Thyroid gland (tissue), 4 donors: ENCODE results near the gene FKRP. TPM values are rescaled to one million over a fixed set of nuclear protein-coding genes. Genes with fewer than 3 reads are reported as not detected.
A peak's percentile ranks its signal among the peaks of the same experiment; 100 is the strongest.

ENCODE experiments used
- DNase-seq, 2 donors: peaks; one replicate each; pipeline ENCODE4 v3.0.0-alpha.2; 2019
- H3K27ac ChIP-seq, 3 donors: fragments of 200-600 bp; sonication (generic); 1 replicate in 2 of 3; 2 replicates in 1 of 3; pipeline ENCODE4 v1.5.1; 2016 to 2019; ENCODE audit warnings: mild to moderate bottlenecking in 1 of 3, moderate library complexity in 1 of 3
- H3K27me3 ChIP-seq: fragments of 200-600 bp; sonication (generic); one replicate; pipeline ENCODE4 v1.5.1; 2019
- H3K36me3 ChIP-seq, 2 donors: fragments of 200-600 bp; sonication (generic); one replicate each; pipeline ENCODE4 v1.5.1; 2016 to 2019
- H3K4me1 ChIP-seq, 2 donors: fragments of 200-600 bp; sonication (generic); one replicate each; pipeline ENCODE4 v1.5.1; 2017 to 2019
- H3K4me3 ChIP-seq, 3 donors: fragments of 200-600 bp; sonication (generic); replicated peaks in 1 of 3; 1 replicate in 2 of 3; 2 replicates in 1 of 3; pipeline ENCODE4 v1.5.1; 2016; ENCODE audit warnings: mild to moderate bottlenecking in 1 of 3
- H3K9me3 ChIP-seq: fragments of 200-600 bp; sonication (generic); one replicate; pipeline ENCODE4 v1.5.1; 2017
- POLR2A ChIP-seq, 2 donors: fragments of 450-650 bp; IDR thresholded peaks; one replicate each; pipeline ENCODE4 v1.6.1; 2017; ENCODE audit warnings: antibody characterized with exemption in 2 of 2, mild to moderate bottlenecking in 2 of 2, moderate library complexity in 1 of 2
- WGBS, 2 donors: methylation state at CpG; one replicate each; pipeline ENCODE4 v1.1.5; 2017; 5-methylcytosine and 5-hydroxymethylcytosine counted together
- intact Hi-C: fragments of 100-400 bp; cut with DNase I; formaldehyde crosslinking; loops from one replicate; pipeline ENCODE4 v1.15.1; 2023
- total RNA-seq, 4 donors: library from RNA; depleted of rRNA; stranded (reverse); fragments of >200 nt; gene quantifications; one replicate each; pipeline ENCODE4 v1.2.3, GENCODE V29; 2016
- TF ChIP-seq, protein P1 (sequence below), 6 experiments: fragments of 200-600 bp in 3 of 6; fragments of 450-650 bp in 3 of 6; sonication (generic) in 3 of 6; IDR thresholded peaks; one replicate each; pipeline ENCODE4 v1.5.1; 2016 to 2019; ENCODE audit warnings: antibody characterized with exemption in 6 of 6, mild to moderate bottlenecking in 2 of 6, inconsistent platforms in 1 of 6, moderate library complexity in 1 of 6

FKRP gene
- total RNA-seq, 4 donors from 2014 or later = 20.1 to 40.1 (median 23.1) TPM

DNA sequence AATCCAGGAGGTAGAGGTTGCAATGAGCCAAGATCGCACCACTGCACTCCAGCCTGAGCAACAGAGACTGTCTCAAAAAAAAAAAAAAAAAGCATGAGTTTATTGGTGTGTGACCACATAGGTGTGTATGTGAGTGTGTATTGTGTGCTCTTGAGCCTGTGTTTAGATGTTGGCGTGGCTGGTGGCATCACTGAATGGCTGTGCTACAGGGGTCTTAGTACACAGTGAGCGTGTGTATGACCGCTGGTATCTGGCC lies 40.1 kb downstream of the FKRP start:
- 46 to 67% methylated on average over 2 to 4 of the region's 4 CpGs for WGBS, 2 donors
- H3K27me3 ChIP-seq = no peaks in the 10 kb centered on the region
- no peaks in the 10 kb centered on the region for H3K9me3 ChIP-seq
- peaks cover 12 to 36% of the 10 kb centered on the region in 2 donors for H3K4me1 ChIP-seq
- intact Hi-C loops = no loop called here
- H3K4me3 ChIP-seq = no peak overlapping the region
- H3K27ac ChIP-seq = peak overlapping the region in 2 of 3 donors; percentile 73 to 76
- TF ChIP-seq POLR2A (IDR thresholded peaks at IDR 0.05) = no peak
- no peak for DNase-seq
- no peaks in the 10 kb centered on the region for H3K36me3 ChIP-seq

DNA sequence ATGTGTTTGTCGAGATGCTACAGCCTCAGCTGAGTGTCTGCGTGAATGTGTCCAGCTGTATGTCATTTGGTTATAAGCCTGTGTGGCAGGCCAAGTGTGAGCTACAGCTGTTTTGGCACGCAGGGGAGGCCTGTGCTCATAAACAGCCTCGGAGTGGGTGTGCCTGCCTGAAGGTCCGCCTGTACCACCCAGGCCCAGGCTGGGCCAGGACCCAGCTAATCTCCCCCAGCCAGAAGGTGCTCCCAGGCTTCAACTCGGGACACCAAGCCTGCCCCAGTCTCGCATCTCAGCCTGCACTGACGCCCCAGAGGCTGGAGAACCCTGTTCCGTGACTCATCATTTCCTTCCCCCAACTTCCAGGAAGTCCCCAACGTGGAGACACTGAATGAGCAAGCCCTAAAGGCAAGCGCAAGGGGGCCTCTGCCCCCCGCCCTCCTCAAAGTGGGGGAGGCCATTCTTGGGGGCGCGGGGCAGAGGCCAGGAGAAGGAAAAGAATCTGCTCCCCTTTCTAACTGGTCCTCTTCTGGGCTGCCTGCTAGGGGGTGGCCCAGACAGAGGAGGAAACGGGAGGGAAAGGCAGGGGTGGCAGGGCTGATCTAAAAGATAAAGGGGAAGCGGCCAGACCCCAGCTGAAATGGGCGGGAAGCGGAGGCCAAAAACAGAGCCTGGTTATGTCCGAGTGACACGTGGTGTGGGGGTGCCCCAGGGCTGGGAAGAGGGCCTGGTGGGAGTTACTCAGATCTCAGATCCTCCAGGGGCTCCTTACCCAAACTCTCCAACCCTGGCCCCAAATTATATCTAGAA lies 40.6 kb downstream of the FKRP start:
- Histone ChIP-seq H3K4me1 (peaks cover 12 to 36% of the 10 kb centered on the region in 2 donors), H3K27me3 (no peaks in the 10 kb centered on the region), H3K36me3 (no peaks in the 10 kb centered on the region), H3K27ac (peak overlapping the region; percentile 64 to 76 (median 73)), H3K4me3 (peak overlapping the region in 1 of 3 donors; percentile 43), H3K9me3 (no peaks in the 10 kb centered on the region)
- intact Hi-C loops = no loop called here
- peak; percentile 13 to 28 for DNase-seq
- 41 to 47% methylated on average over 17 to 20 of the region's 20 CpGs for WGBS, 2 donors
- TF ChIP-seq, protein P1, sequence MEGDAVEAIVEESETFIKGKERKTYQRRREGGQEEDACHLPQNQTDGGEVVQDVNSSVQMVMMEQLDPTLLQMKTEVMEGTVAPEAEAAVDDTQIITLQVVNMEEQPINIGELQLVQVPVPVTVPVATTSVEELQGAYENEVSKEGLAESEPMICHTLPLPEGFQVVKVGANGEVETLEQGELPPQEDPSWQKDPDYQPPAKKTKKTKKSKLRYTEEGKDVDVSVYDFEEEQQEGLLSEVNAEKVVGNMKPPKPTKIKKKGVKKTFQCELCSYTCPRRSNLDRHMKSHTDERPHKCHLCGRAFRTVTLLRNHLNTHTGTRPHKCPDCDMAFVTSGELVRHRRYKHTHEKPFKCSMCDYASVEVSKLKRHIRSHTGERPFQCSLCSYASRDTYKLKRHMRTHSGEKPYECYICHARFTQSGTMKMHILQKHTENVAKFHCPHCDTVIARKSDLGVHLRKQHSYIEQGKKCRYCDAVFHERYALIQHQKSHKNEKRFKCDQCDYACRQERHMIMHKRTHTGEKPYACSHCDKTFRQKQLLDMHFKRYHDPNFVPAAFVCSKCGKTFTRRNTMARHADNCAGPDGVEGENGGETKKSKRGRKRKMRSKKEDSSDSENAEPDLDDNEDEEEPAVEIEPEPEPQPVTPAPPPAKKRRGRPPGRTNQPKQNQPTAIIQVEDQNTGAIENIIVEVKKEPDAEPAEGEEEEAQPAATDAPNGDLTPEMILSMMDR (IDR thresholded peaks at IDR 0.05) = no peak
- no peak for TF ChIP-seq POLR2A (IDR thresholded peaks at IDR 0.05)

DNA sequence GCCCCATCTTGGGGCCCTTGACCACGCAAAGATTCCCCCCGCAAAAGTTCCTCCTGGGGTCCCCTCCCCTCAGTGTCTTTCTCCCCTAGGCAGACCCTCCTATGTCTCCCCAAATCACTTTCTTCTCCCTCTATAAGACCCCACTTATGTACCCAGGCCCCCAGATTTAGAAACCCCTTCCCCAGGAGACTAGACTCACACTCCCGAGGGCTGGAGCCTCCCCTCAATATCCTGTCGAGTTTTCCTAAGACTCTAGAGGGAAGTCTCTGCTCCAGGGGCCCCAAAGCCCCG lies 41.1 kb downstream of the FKRP start:
- Histone ChIP-seq H3K9me3 (no peaks in the 10 kb centered on the region), H3K4me3 (peak overlapping the region in 1 of 3 donors; percentile 43), H3K4me1 (peaks cover 12 to 36% of the 10 kb centered on the region in 2 donors), H3K27me3 (no peaks in the 10 kb centered on the region), H3K27ac (peak overlapping the region; percentile 64 to 76 (median 73)), H3K36me3 (no peaks in the 10 kb centered on the region)
- intact Hi-C loops = no loop called here
- no peak for DNase-seq
- TF ChIP-seq, protein P1 (IDR thresholded peaks at IDR 0.05) = no peak
- TF ChIP-seq POLR2A (IDR thresholded peaks at IDR 0.05) = no peak
- WGBS, 2 donors = 9 to 20% methylated on average over 5 of the region's 5 CpGs

DNA sequence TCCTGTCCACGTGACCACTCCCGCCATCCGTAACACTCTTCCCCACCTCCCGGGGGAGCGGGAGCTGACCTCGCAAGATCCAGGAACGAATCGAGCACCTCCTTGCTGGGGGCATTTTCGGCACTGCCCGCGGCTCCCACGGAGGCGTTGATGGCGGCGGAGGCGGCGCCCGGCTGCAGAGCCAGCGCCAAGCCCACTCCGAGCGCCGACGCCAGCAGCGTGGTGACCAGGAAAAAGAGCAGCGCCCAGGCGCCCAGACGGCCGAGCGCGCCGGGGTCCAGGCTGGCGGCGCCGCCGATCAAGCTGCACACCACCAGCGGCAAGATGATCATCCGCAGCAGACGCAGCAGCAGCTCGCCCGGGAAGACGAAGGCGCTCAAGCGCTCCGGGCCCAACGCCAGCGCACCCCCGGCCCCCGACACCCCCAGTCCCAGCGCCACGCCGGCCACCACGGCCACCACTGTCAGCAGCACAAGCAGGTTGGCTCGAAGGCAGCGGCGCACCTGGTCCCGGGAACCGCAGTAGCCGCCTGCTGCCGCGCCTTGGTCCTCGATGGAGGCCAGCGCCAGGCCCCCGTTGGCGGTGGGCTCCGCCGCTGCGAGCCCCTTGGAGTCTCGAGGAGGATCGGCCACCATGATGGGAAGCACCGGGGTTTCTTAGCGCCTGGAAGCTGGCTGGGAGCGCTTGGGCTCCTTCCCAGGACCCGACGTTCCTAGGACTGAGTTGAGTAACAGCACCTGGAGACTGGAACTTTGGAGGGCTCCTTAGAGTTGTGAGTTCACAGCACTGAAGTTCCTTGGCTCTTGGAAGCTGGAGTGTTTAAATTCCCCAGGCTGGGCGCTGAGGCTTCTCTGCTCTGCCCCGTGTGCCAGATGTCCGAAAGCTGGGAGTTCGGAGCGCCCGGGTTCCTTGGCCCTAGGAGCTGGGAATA lies 41.7 kb downstream of the FKRP start:
- no peaks in the 10 kb centered on the region for H3K27me3 ChIP-seq
- H3K36me3 ChIP-seq = no peaks in the 10 kb centered on the region
- intact Hi-C loops = no loop called here
- peaks cover 12 to 36% of the 10 kb centered on the region in 2 donors for H3K4me1 ChIP-seq
- peak overlapping the region in 2 of 3 donors; percentile 73 to 76 for H3K27ac ChIP-seq
- TF ChIP-seq, protein P1 (IDR thresholded peaks at IDR 0.05) = no peak
- no peak for TF ChIP-seq POLR2A (IDR thresholded peaks at IDR 0.05)
- peak; percentile 20 to 26 for DNase-seq
- no peaks in the 10 kb centered on the region for H3K9me3 ChIP-seq
- WGBS, 2 donors = 0% methylated on average over 13 to 46 of the region's 80 CpGs
- peak overlapping the region in 2 of 3 donors; percentile 14 to 43 for H3K4me3 ChIP-seq

DNA sequence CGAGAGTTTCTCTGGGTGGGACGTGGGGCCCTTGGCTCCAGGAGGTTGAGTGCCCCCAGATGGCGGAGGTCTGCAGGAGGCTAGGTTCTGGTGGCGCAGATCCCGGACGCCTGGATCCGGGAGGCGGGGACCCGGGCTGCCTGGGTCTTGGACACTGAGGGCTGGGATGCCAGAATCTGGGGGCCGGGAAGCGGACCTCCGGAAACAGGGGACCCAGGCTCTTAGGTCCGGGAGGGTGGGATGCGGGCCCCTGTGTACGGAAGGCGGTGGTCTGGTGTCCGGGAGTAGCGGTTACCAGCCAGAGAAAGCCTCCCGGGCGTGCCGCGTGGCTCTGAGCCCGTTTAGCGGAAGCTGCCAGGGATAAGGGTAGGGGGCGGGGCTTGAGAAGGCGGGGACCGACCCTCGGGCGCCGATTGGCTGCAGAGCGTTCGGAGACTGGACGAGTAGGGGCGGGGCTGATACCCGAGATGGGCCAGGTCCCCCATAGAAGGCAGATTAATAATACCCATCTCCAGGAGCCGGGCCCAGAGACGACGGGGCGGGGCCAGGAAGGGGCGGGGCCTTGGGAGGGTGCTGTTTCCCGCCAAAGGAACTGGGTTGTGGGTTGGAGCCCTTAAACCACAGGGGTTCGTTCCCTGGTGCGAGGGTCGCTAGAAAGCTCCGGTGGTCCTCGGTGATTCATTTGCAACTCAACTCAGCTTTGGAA lies 42.6 kb downstream of the FKRP start, which contains the start of gene SLC1A5:
Gene SLC1A5, minus strand, starts transcription at position 333 of the 706 bp plus-strand sequence. CDS start 629 bp downstream, outside the sequence.
- H3K4me1 ChIP-seq = peaks cover 12 to 39% of the 10 kb centered on the region in 2 donors
- DNase-seq = peak; percentile 80 to 83
- no peaks in the 10 kb centered on the region for H3K27me3 ChIP-seq
- intact Hi-C loops = no loop called here
- H3K9me3 ChIP-seq = no peaks in the 10 kb centered on the region
- peak within 1 kb of the TSS in 2 of 3 donors; percentile 73 to 76 for H3K27ac ChIP-seq
- WGBS, 2 donors = 3 to 5% methylated on average over 9 of the region's 46 CpGs
- TF ChIP-seq, protein P1 (IDR thresholded peaks at IDR 0.05) = no peak
- TF ChIP-seq POLR2A (IDR thresholded peaks at IDR 0.05) = peak in 1 of 2 donors; percentile 74
- no peaks in the 10 kb centered on the region for H3K36me3 ChIP-seq
- H3K4me3 ChIP-seq = peak within 1 kb of the TSS in 2 of 3 donors; percentile 14 to 43
